DOHH2 (cell line): ENCODE measurements around the gene MEN1.
A peak's percentile ranks its signal among the peaks of the same experiment; 100 is the strongest.

Experiments used
- H3F3A ChIP-seq: fragments of 200-600 bp; sonication (generic), shearing (Covaris generic); 2 replicates; pipeline ENCODE4 v1.6.0; 2016; ENCODE audit warnings: antibody characterized with exemption, mild to moderate bottlenecking; ENCODE audit not compliant: control insufficient read depth, insufficient read depth
- H3K27ac ChIP-seq: fragments of 200-600 bp; sonication (generic); 2 replicates; pipeline ENCODE4 v1.5.1; 2014; ENCODE audit warnings: low read depth, mild to moderate bottlenecking, low read length, moderate library complexity
- H3K27me3 ChIP-seq: fragments of 200-600 bp; sonication (generic); 2 replicates; pipeline ENCODE4 v1.6.1; 2014; ENCODE audit warnings: mild to moderate bottlenecking, low read length, mixed read lengths; ENCODE audit not compliant: control insufficient read depth
- H3K36me3 ChIP-seq: fragments of 200-600 bp; sonication (generic); 2 replicates; pipeline ENCODE4 v1.6.1; 2014; ENCODE audit warnings: mild to moderate bottlenecking, low read length, moderate library complexity, mixed read lengths; ENCODE audit not compliant: control insufficient read depth
- H3K4me1 ChIP-seq: fragments of 200-600 bp; sonication (generic); 2 replicates; pipeline ENCODE4 v1.6.1; 2014; ENCODE audit warnings: mild to moderate bottlenecking, low read length, mixed read lengths; ENCODE audit not compliant: control insufficient read depth
- H3K4me2 ChIP-seq: fragments of 200-600 bp; sonication (generic); 2 replicates; pipeline ENCODE4 v1.6.0; 2014; ENCODE audit warnings: mild to moderate bottlenecking, low read length, moderate library complexity
- H3K4me3 ChIP-seq: fragments of 200-600 bp; sonication (generic); 2 replicates; pipeline ENCODE4 v1.5.1; 2014; ENCODE audit warnings: mild to moderate bottlenecking, low read length, mixed read lengths
- H3K79me2 ChIP-seq: fragments of 200-600 bp; sonication (generic); 2 replicates; pipeline ENCODE4 v1.6.1; 2014; ENCODE audit warnings: mild to moderate bottlenecking, low read length, mixed read lengths; ENCODE audit not compliant: control insufficient read depth
- H3K9me2 ChIP-seq: fragments of 200-600 bp; sonication (generic); replicated peaks from 2 replicates; pipeline ENCODE4 v1.6.1; 2014; ENCODE audit warnings: mild to moderate bottlenecking, low read length, mixed read lengths; ENCODE audit not compliant: control insufficient read depth
- H3K9me3 ChIP-seq: fragments of 200-600 bp; sonication (generic); 2 replicates; pipeline ENCODE4 v1.6.1; 2014; ENCODE audit warnings: antibody characterized with exemption, low read length, mixed read lengths; ENCODE audit not compliant: control insufficient read depth, insufficient read depth
- H4K20me1 ChIP-seq: fragments of 200-600 bp; sonication (generic); 2 replicates; pipeline ENCODE4 v1.6.0; 2014; ENCODE audit warnings: low read depth, mild to moderate bottlenecking, antibody characterized with exemption, low read length, moderate library complexity; ENCODE audit not compliant: control insufficient read depth, insufficient read depth
- CTCF ChIP-seq: fragments of 200-600 bp; sonication (generic); IDR thresholded peaks from one replicate; pipeline ENCODE4 v1.5.1; 2014; ENCODE audit warnings: antibody characterized with exemption, mild to moderate bottlenecking, low read depth, low read length; ENCODE audit not compliant: poor library complexity, severe bottlenecking
- EZH2phosphoT487 ChIP-seq: fragments of 200-600 bp; sonication (generic); IDR thresholded peaks from 2 replicates; pipeline ENCODE4 v1.6.1; 2017; ENCODE audit warnings: borderline replicate concordance, mild to moderate bottlenecking, antibody characterized with exemption, low read length, moderate library complexity, mixed read lengths

MEN1 gene

GRCh38 chr11:64810271-64810890 lies at the start of gene MEN1:
MEN1 (minus strand) TSS chr11:64810551; CDS start chr11:64810109, 442 bp downstream.
- TF ChIP-seq EZH2phosphoT487 (no peak), CTCF (no peak)
- H3K27ac ChIP-seq = peak within 1 kb of the TSS; percentile 48
- H3K4me2 ChIP-seq = peak within 1 kb of the TSS; percentile 96

GRCh38 chr11:64859542-64860414 lies 49.4 kb upstream of the MEN1 start:
- no peaks in the 10 kb centered on the region for H4K20me1 ChIP-seq
- H3K4me2 ChIP-seq = peak overlapping the region; percentile 90
- no peaks in the 10 kb centered on the region for H3K9me2 ChIP-seq
- no peaks in the 10 kb centered on the region for H3K9me3 ChIP-seq
- H3K27ac ChIP-seq = peak overlapping the region; percentile 96
- H3K36me3 ChIP-seq = peaks cover 76% of the 10 kb centered on the region
- peaks cover 98% of the 10 kb centered on the region for H3K4me1 ChIP-seq
- H3K79me2 ChIP-seq = peaks cover 82% of the 10 kb centered on the region
- H3K27me3 ChIP-seq = no peaks in the 10 kb centered on the region
- peak overlapping the region; percentile 64 for H3K4me3 ChIP-seq
- peaks cover 49% of the 10 kb centered on the region for H3F3A ChIP-seq
- no peak for TF ChIP-seq EZH2phosphoT487
- TF ChIP-seq CTCF = no peak

More at GRCh38 chr11:64810271-64810890, at the start of gene MEN1:
- Histone ChIP-seq H3K4me3 (peak within 1 kb of the TSS; percentile 88), H3K4me1 (peaks cover 36% of the 10 kb centered on the region), H4K20me1 (no peaks in the 10 kb centered on the region), H3K27me3 (no peaks in the 10 kb centered on the region), H3F3A (peaks cover 7% of the 10 kb centered on the region; the same call in 1 of the 2 replicates), H3K79me2 (peaks cover 27% of the 10 kb centered on the region), H3K36me3 (peaks cover 36% of the 10 kb centered on the region), H3K9me3 (no peaks in the 10 kb centered on the region), H3K9me2 (no peaks in the 10 kb centered on the region)

- Histone ChIP-seq H3K9me3 (no peaks in the 10 kb centered on the region), H4K20me1 (no peaks in the 10 kb centered on the region), H3K4me2 (peak overlapping the region; percentile 90), H3K36me3 (peaks cover 81% of the 10 kb centered on the region), H3K4me3 (peak overlapping the region; percentile 64), H3K79me2 (peaks cover 83% of the 10 kb centered on the region), H3K27ac (peak overlapping the region; percentile 96), H3K9me2 (no peaks in the 10 kb centered on the region), H3F3A (peaks cover 42% of the 10 kb centered on the region), H3K27me3 (no peaks in the 10 kb centered on the region), H3K4me1 (peaks cover 98% of the 10 kb centered on the region)
- TF ChIP-seq CTCF (no peak), EZH2phosphoT487 (no peak)
Measured at GRCh38 chr11:64858467-64859263, 48.3 kb upstream of the MEN1 start.
